ENCODE measurements around the gene SPATS2. TPM values are rescaled to one million over a fixed set of nuclear protein-coding genes. Genes with fewer than 3 reads are reported as not detected.

SPATS2 gene
- total and polyA plus RNA-seq, 9 donors, result 9.1 to 28.2 (median 15.2) TPM

DNA sequence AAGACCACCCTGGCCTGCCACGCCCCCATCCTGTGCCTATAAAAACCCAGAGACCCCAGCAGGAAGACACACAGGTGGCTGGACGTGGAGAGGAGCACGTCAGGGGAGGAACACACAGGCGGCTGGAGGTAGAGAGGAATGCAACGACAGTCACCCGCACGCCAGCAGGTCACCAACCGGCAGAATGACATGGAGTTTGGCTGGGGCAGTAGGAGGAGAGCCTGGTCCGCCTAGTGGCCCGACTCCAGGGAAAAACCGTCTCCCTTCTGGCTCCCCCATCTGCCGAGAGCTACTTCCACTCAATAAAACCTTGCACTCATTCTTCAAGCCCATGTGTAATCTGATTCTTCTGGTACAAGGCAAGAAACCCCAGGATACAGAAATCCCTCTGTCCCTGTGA is 108.8 kb downstream of the SPATS2 start:
- Histone ChIP-seq H3K36me3 (no peaks in the 10 kb centered on the region), H3K4me3 (no peak overlapping the region), H3K4me1 (ENCODE audit: insufficient read depth) (no peaks in the 10 kb centered on the region), H3K27me3 (no peaks in the 10 kb centered on the region), H3K9me3 (no peaks in the 10 kb centered on the region), H3K27ac (no peak overlapping the region)
- 94 to 96% (median 96%) methylated on average over 12 of the region's 12 CpGs for WGBS, 3 donors
- TF ChIP-seq POLR2A (IDR thresholded peaks at IDR 0.05) (no peak), EP300 (IDR thresholded peaks at IDR 0.05) (no peak), CTCF (IDR thresholded peaks at IDR 0.05) (no peak)
- intact Hi-C loops (cut with DNase I), result no loop called here
- no peak for DNase-seq

GRCh38 chr12:49478949-49479664 is 111.8 kb downstream of the SPATS2 start:
- intact Hi-C loops (cut with DNase I), result no loop called here
- Histone ChIP-seq H3K4me3 (no peak overlapping the region), H3K27me3 (no peaks in the 10 kb centered on the region), H3K4me1 (ENCODE audit: insufficient read depth) (no peaks in the 10 kb centered on the region), H3K36me3 (no peaks in the 10 kb centered on the region), H3K27ac (no peak overlapping the region), H3K9me3 (no peaks in the 10 kb centered on the region)
- no peak for DNase-seq
- TF ChIP-seq EP300 (IDR thresholded peaks at IDR 0.05), result no peak
- no peak for TF ChIP-seq POLR2A (IDR thresholded peaks at IDR 0.05)
- TF ChIP-seq CTCF (IDR thresholded peaks at IDR 0.05), result no peak
- 82 to 88% (median 83%) methylated on average over 10 of the region's 10 CpGs for WGBS, 3 donors

GRCh38 chr12:49482095-49483051 is 115.1 kb downstream of the SPATS2 start:
- Histone ChIP-seq H3K27me3 (no peaks in the 10 kb centered on the region), H3K36me3 (no peaks in the 10 kb centered on the region), H3K4me3 (no peak overlapping the region), H3K4me1 (ENCODE audit: insufficient read depth) (no peaks in the 10 kb centered on the region), H3K27ac (no peak overlapping the region), H3K9me3 (no peaks in the 10 kb centered on the region)
- 88 to 92% (median 89%) methylated on average over 6 of the region's 6 CpGs for WGBS, 3 donors
- no peak for TF ChIP-seq CTCF (IDR thresholded peaks at IDR 0.05)
- TF ChIP-seq POLR2A (IDR thresholded peaks at IDR 0.05), result no peak
- TF ChIP-seq EP300 (IDR thresholded peaks at IDR 0.05), result no peak
- no peak for DNase-seq
- intact Hi-C loops (cut with DNase I), result no loop called here

- H3K36me3 ChIP-seq, result no peaks in the 10 kb centered on the region
- no peak overlapping the region for H3K27ac ChIP-seq
- no peak for DNase-seq
- no peaks in the 10 kb centered on the region for H3K4me1 ChIP-seq (ENCODE audit: insufficient read depth)
- intact Hi-C loops (cut with DNase I), result no loop called here
- no peaks in the 10 kb centered on the region for H3K9me3 ChIP-seq
- WGBS, 3 donors, result 77 to 82% (median 82%) methylated on average over 1 of the region's 1 CpG
- TF ChIP-seq POLR2A (IDR thresholded peaks at IDR 0.05) (no peak), CTCF (IDR thresholded peaks at IDR 0.05) (no peak), EP300 (IDR thresholded peaks at IDR 0.05) (no peak)
- H3K4me3 ChIP-seq, result no peak overlapping the region
- no peaks in the 10 kb centered on the region for H3K27me3 ChIP-seq
Measured at GRCh38 chr12:49483619-49484018, 116.4 kb downstream of the SPATS2 start.

Data from ovary (tissue), 9 donors.